ENCODE measurements around the gene VPS72.

Gene VPS72

DNA sequence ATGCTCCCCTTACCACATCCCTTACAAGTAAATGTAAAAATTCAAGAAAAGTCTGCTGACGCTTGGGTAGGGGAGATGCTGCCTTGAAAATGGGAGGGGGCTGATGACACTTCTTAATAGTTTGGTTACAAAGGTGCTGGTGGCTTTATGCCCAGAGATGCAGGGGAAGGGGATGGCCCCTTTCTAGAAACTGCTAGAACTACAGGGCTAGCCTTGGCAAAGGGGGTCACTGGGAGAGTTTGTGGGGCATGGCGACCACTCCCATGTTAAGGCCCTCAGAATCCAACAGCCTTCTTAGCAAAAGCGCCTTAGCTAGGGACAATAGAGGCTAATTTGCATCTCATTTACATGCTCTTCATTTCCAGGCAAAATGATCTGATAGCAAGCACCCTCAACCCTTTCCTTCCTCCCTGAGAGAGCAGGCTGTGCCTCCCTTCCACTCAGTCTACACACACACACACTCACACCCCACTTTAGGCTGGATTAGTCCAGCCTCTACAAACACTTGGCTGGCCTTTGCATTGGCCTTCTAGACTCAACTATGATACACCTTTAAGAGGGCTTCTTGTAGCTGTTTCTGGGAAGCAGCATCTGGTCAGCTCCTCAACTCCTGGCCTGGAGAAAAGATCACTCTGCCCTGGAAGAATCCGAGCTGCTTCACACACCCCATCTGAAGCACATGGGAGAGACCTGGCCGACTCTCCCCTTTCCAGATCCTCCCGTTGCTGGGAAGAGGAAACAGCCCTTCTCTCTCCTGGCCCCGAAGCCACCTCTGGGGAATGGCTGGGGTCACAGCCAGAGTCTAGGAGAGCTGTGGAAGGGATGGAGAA, 45.3 kb downstream of the VPS72 start:
- DNase-seq (ENCODE audit: low read depth), result no peak

DNA sequence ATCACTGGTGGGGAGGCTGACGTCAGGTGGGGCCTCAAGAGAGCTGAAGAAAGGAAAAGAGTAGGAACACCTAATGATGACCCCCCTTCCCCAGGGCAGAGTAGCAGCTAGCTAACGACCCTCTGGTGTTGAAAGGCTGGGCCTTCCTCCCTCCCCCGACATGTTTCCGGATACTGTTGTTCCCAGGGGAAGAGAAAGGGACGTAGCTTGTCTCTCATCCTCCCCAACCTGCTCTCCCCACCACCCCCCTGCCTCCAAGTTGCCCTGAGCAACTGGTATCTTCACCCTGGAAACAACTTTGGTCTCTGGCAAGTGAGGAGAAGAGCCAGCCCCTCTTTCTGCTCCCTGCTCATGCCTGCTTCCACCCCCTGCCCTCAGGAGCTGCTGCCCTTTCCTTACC, 46.0 kb downstream of the VPS72 start:
- no peak for DNase-seq (ENCODE audit: low read depth)

DNA sequence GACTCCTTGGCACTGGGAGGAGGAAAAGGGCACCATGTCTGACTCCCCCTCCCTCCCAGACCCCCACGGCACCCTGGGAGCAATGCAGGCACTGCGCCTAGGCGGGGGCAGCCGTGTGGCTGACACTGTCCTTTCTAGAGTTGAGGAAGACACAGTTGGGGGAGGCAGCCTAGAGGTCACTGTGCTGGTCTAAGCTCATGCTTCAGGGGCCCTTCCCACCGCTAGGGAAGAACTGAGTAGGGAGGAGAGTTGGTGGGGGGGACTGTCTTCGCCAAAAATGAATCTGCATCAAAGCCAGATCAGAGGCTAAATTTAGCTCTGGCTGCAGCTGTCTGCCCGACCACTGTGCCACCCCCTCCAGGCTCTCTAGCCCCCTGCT, 47.0 kb downstream of the VPS72 start:
- DNase-seq (ENCODE audit: low read depth), result no peak

DNA sequence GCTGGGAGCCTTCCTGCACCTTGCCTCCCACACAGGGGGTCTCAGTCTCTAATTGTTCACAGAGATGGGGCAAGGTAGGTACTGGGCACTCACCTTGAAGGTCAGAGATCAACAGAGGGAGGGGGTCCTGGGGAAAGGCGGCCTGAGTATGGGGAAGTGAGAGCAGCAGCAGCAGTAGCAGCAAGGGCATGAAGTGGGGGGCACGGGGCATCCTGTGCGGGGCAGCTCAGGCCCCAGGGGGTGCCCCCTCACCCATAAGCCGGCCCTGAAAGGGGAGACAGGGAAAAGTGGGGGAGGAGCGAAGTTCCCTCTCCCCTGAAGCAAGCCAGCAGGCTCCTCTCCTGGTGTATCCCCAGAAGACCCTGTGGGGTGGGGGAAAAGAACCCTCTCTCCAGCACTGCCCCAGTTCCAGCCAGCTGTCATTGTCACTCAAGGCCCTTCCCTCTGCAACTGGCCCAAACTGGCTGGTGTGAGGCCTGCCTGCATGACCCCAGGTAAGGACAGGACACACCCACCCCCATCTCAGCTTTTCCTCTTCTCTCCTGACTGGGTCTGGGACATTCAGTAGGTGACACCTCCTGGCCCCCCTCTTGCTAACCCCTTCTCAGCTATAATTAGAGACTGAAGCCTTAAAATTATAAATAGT, 47.5 kb downstream of the VPS72 start:
- no peak for DNase-seq (ENCODE audit: low read depth)

DNA sequence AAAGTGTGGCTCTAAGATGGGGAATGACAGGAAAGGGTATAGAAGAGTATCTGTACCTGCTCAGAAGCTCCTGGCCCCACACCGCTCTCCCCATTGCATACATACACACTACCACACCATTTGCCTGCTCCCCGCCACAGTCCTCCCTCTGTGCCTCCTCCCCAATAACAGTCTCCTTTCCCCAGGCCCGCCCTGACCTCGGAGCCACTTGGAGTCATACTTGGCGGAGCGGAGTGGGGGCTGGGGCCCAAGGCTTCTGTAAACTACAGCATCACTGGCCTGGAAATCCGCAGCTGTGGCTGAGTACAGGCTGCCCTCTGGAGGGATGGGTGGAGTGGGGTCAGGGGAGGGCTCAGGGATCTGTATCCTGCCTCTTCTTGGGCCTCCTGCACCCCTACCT, 52.2 kb downstream of the VPS72 start:
- no peak for DNase-seq (ENCODE audit: low read depth)

DNA sequence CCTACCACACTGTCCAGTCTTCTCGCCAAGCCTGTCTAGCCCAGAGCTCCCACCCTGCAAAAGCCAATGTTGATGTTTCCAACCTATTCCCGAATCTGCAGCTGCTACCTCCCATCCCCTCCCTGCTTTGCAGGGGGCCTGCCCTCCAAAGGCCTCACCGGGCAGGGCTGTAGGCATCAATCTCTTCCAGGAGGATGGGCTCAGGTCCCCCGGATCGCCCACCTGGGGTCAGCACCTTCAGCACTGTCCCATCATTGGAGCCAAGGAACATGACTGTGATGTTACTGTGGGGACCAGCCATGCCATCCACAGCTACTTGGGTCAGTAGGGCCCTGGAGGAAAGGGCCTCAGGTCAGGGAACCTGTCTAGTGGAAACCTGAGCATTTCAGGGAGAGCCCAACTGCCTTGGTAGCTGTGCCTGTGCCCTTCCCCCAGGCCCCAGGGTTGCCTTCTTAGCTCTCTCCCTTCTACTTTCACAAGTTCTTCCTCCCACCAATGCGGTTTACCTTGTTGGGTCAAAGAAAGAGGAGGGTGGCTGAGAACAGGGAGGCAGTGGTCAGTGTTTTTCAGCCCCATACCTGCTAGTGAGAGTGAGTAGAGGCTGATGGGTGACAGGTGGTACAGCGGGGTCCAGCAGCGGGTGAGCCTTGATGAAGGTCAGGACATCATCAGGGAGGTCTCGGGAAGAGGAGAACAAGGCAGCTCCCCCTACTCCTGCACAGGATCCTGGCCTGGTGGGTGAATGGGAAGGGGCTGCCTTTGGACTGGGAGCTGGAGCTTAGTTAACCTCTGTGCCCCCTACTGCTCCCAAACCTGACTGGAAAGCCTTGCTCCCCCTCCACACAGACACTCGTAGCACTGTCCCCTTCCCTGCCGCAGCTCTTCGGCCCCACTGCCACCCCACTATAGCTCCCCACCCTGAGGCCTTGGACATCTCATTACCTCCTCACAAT, 54.3 kb downstream of the VPS72 start:
- DNase-seq (ENCODE audit: low read depth), result no peak

DNA sequence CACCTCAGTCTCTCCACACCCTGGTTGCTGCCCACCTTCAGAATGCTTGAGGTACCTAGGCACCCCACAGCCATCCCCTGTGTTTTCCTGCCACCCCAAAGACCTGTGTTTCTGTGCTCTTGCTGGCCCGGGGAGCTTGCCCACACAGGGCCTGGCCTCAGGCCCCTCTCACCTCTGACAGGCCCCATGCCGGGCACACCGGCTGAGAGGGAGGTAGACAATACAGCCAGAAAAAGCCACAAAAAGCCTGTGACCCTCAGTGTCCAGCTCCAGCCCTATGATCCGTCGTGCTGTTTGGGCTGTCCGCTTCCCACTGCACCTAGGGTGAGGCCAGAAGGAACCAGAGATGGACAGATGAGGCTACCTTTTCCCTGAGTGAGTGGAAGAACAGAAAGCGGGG, 55.0 kb downstream of the VPS72 start:
- no peak for DNase-seq (ENCODE audit: low read depth)

DNA sequence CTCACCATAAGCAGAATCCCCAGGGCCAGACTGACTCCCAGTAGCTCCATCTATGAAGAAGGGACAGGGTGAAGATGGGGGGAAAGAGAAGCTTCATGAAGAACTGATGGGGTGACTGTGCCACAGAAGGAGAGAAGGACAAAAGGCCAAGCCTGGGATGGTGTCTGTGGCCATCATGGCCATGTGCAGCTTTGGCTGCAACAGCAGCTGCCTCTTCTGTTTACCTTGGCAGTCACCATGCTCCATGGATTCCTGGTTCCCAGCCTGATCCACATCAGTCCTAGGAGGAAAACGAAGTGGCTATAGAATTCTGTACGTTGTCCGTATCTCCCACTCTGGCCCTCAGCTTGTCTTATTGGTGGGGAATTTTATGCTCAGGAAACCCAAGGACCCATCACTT, 55.6 kb downstream of the VPS72 start:
- no peak for DNase-seq (ENCODE audit: low read depth)

DNA sequence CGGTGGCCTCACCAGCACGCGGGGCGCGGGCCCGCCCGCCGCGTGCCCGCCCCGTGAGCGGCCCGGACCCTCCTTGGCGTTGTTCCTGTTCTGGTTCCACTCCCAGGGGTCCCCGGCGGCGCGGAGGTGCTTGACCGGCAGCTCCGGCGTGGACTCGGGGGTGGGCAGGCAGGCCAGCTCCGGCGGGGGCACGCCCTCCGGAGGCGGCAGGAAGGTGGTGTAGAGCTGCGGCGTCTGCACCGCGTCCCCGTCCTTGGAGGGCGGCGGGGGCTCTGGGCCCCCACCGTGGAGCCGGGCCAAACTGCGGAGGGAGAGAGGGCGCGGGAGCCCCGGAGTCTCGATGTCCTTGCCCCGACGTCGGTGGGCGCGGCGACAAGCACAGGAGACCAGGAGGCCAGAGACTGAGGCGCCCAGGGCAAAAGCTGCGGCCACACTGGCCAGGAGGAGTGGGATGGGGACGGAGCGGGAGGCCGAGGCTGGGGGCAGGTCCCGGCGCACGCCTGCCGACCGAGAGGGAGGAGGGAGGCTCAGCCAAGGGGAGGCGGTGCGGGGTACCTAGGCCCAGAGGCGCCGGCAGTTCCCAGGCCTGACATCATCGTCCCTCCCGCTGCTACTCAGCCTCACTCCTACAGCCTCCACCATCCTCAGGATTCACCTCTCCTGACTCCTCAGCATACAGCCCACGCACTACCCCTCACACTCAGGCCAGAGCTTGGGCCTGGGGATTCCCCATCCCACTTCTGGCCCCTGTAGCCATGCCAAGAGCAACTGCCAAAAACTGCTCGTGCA, 56.8 kb downstream of the VPS72 start:
- DNase-seq (ENCODE audit: low read depth), result no peak

DNA sequence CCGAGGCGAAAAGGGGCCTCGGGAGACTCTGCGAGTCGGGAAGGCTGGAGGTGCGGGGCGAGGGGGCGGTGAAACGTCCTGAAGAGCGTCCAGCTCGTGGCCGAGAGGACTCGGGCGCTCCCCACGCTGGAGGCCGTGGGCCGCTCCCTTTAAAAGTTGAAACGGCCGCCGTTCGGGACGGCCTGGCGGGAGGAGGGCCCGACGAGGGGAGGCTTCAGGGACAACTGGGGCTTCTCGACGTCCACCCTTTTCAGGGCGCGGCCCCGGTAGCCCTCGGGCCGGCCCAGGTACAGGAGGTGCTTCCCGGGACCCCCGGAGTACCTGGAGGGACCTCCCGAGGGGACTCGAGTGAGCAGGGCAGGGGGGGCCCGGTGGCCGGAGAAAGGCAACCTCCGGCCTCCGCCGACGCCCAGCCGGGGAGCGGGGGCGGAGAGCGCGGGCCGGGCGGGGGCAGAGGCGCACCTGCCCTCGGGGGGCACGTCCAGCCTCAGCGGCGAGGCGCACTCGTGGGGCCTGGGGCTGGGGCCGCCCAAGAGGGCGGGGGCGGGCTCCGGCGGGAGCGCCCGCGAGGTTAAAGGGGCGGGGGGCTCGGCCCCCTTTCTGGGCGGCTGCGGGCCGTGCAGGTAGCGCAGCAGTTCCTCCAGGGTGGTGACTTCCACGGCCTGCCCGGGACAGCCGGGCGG, 57.5 kb downstream of the VPS72 start:
- no peak for DNase-seq (ENCODE audit: low read depth)

DNA sequence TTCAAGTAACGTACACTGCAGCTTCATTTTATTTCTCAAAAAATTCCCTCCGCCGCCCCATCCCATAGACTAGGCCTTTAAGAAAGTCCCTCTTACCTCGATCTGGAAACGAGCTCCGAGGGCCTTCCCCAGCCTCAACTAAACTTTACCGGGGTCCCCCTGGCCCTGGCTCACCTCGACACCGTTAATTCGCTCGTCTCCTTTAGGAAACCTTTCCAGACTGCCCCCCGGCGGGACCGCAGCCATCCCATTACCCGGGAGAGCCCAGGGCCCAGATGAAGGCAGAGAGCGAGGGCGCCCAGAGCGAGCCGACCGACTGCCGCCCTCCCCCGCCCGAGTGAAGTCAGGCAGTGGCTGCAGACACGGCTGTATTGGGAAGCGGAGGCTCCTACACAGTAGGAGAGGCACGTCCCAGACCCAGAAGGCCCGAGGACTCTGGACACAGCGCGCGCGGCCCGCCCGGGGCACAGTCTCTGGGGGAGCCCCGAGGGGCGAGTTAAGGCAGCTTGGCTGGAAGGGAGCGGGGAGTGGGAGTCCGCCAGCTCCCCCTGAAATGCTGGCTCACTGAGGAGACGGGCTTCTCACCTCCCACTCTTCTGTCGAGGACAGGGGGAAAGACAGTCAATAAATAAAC, 58.2 kb downstream of the VPS72 start:
- DNase-seq (ENCODE audit: low read depth), result no peak

DNA sequence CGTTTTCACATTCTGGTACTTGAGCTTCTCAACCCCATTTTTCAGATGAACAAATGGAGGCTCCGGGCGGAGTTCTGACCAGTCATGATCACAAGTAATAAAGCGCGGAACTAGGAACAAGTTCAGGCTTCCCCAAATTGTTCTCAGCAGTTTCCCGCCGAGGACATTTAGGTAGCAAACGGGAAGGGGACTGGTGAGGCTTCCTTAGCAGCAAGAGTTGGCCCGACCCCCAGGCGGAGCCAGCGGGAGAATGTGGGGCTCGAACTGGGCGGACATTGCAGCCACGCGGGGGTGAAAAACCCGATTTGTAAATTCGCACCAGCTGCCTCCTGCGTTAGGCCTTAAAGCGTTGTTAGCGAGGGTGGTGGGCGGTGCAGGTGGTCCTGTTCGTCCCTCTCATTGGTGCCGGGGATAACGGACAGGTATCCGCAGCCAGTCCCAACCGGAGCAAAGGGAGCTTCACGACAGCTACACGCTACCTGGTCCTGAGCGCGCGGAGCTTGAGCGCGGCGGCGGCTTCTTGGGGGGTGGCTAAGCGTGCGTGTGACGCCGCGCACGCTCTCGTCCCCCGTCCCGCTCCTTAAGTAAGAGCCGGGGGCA, 58.9 kb downstream of the VPS72 start:
- DNase-seq (ENCODE audit: low read depth), result no peak

DNA sequence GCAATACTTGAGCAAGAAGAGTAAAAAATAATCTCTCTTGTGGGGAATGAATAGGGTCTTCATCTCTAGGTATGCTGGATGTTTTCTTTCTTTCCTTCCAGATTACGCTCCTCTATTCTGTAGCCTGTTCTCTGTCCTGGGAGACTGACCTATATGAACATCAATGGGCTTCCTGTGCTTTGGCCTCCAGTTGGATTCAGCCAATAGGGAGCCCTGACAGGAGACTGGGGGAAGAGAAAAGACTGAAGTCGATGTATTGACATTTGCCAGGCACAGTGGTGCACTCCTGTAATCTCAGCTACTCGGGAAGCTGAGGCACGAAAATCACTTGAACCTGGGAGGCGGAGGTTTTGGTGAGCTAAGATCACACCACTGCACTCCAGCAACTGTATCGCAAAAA, 61.2 kb downstream of the VPS72 start:
- DNase-seq (ENCODE audit: low read depth), result no peak

Measured in HS-27A (cell line).